MM.1S (cell line): ENCODE data around the gene MUC12.

ENCODE experiments used
- DNase-seq: peaks from one replicate; pipeline ENCODE4 v3.0.0-alpha.2; 2015
- H2AFZ ChIP-seq: fragments of 300-600 bp; sonication (generic); 2 replicates; pipeline ENCODE4 v1.6.0; 2016; ENCODE audit warnings: antibody characterized with exemption, low read length
- H3F3A ChIP-seq: fragments of 300-600 bp; sonication (generic); 2 replicates; pipeline ENCODE4 v1.6.1; 2016; ENCODE audit warnings: mild to moderate bottlenecking, antibody characterized with exemption, low read length, moderate library complexity, mixed read lengths; ENCODE audit not compliant: insufficient read depth
- H3K27ac ChIP-seq: fragments of 300-600 bp; sonication (generic); 2 replicates; pipeline ENCODE4 v1.5.1; 2016; ENCODE audit warnings: mild to moderate bottlenecking, low read length
- H3K27me3 ChIP-seq: fragments of 300-600 bp; sonication (generic); replicated peaks from 2 replicates; pipeline ENCODE4 v1.6.0; 2016; ENCODE audit warnings: low read length; ENCODE audit not compliant: insufficient read depth
- H3K36me3 ChIP-seq: fragments of 300-600 bp; sonication (generic); replicated peaks from 2 replicates; pipeline ENCODE4 v1.6.1; 2016; ENCODE audit warnings: mild to moderate bottlenecking, low read length, mixed read lengths; ENCODE audit not compliant: insufficient read depth
- H3K4me1 ChIP-seq: fragments of 300-600 bp; sonication (generic); 2 replicates; pipeline ENCODE4 v1.6.1; 2016; ENCODE audit warnings: low read length, mixed read lengths
- H3K4me2 ChIP-seq: fragments of 300-600 bp; sonication (generic); 2 replicates; pipeline ENCODE4 v1.6.0; 2016; ENCODE audit warnings: low read depth, low read length
- H3K4me3 ChIP-seq: fragments of 300-600 bp; sonication (generic); 2 replicates; pipeline ENCODE4 v1.5.1; 2016; ENCODE audit warnings: low read length, mixed read lengths
- H3K79me2 ChIP-seq: fragments of 300-600 bp; sonication (generic); 2 replicates; pipeline ENCODE4 v1.6.1; 2016; ENCODE audit warnings: mixed run types, low read length, mixed read lengths
- H3K9ac ChIP-seq: fragments of 300-600 bp; sonication (generic); 2 replicates; pipeline ENCODE4 v1.6.1; 2016; ENCODE audit warnings: low read length, mixed read lengths
- H3K9me2 ChIP-seq: fragments of 300-600 bp; sonication (generic); replicated peaks from 2 replicates; pipeline ENCODE4 v1.6.1; 2016; ENCODE audit warnings: mild to moderate bottlenecking, low read length, mixed read lengths; ENCODE audit not compliant: insufficient read depth
- H3K9me3 ChIP-seq: fragments of 300-600 bp; sonication (generic); replicated peaks from 2 replicates; pipeline ENCODE4 v1.6.1; 2016; ENCODE audit warnings: mild to moderate bottlenecking, low read length, mixed read lengths; ENCODE audit not compliant: insufficient read depth
- H4K20me1 ChIP-seq: fragments of 300-600 bp; sonication (generic); 2 replicates; pipeline ENCODE4 v1.6.1; 2016; ENCODE audit warnings: mild to moderate bottlenecking, low read length, moderate library complexity, mixed read lengths; ENCODE audit not compliant: insufficient read depth
- EZH2 ChIP-seq: fragments of 300-600 bp; sonication (generic); optimal IDR thresholded peaks from 2 replicates; pipeline ENCODE3; 2017; ENCODE audit warnings: low read depth, mild to moderate bottlenecking, antibody characterized with exemption, low read length, mixed read lengths
- EZH2phosphoT487 ChIP-seq: fragments of 300-600 bp; sonication (generic); IDR thresholded peaks from 2 replicates; pipeline ENCODE4 v1.6.1; 2018; ENCODE audit warnings: antibody characterized with exemption, low read length
- TF ChIP-seq, protein P1 (sequence below): fragments of 300-600 bp; sonication (generic); IDR thresholded peaks from 2 replicates; pipeline ENCODE4 v1.5.1; 2016; ENCODE audit warnings: antibody characterized with exemption, low read length, mixed read lengths

MUC12 gene

DNA sequence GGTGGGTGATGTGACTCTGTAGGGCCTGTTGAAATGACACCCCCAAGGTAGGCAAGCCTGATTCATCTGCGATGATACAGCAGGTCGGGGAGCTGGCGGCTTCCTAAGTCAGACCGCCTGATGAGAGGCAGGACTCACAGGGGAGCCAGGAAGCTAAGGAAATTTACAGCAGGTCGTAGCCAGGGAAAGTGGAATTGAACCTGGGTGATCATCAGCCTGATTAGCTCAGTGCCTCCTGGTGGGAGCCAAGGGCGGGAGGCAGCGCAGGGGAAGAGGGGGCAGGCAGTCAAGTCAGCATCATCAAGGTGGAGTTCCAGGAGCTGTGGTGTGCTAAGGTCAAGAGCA, 97.4 kb downstream of the MUC12 start:
- Histone ChIP-seq H3K27ac (no peak overlapping the region), H3K4me1 (no peaks in the 10 kb centered on the region), H3K9ac (no peak overlapping the region), H3K9me3 (no peaks in the 10 kb centered on the region), H4K20me1 (no peaks in the 10 kb centered on the region), H3K27me3 (peaks cover 95% of the 10 kb centered on the region), H3K36me3 (no peaks in the 10 kb centered on the region), H2AFZ (no peak overlapping the region), H3F3A (no peaks in the 10 kb centered on the region), H3K9me2 (no peaks in the 10 kb centered on the region), H3K4me2 (no peak overlapping the region), H3K79me2 (no peaks in the 10 kb centered on the region), H3K4me3 (no peak overlapping the region)
- TF ChIP-seq EZH2phosphoT487 (no peak), EZH2 (no peak)
- TF ChIP-seq, protein P1, sequence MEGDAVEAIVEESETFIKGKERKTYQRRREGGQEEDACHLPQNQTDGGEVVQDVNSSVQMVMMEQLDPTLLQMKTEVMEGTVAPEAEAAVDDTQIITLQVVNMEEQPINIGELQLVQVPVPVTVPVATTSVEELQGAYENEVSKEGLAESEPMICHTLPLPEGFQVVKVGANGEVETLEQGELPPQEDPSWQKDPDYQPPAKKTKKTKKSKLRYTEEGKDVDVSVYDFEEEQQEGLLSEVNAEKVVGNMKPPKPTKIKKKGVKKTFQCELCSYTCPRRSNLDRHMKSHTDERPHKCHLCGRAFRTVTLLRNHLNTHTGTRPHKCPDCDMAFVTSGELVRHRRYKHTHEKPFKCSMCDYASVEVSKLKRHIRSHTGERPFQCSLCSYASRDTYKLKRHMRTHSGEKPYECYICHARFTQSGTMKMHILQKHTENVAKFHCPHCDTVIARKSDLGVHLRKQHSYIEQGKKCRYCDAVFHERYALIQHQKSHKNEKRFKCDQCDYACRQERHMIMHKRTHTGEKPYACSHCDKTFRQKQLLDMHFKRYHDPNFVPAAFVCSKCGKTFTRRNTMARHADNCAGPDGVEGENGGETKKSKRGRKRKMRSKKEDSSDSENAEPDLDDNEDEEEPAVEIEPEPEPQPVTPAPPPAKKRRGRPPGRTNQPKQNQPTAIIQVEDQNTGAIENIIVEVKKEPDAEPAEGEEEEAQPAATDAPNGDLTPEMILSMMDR, result no peak
- no peak for DNase-seq

DNA sequence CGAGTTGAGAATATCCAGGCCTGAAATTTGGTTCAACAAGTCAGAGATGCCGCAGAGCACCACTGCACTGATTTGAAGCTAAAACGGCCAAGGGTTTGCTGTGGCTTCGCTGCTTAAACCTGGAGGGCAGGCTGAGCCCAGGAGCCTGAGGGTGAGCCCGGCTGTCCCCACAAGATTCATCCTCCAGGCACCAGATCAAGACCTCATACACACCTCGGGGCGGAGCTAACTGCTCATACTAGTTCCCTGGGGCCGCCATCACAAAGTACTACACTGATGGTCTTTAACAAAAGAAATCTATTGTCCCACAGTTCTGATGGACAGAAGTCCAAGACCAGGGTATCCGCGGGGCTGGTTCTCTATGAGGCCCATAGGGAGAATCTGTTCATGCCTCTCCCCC, 99.0 kb downstream of the MUC12 start:
- no peak overlapping the region for H3K9ac ChIP-seq
- H3K36me3 ChIP-seq, result no peaks in the 10 kb centered on the region
- no peaks in the 10 kb centered on the region for H3K9me3 ChIP-seq
- H3K4me2 ChIP-seq, result no peak overlapping the region
- H3K27ac ChIP-seq, result no peak overlapping the region
- H3K4me1 ChIP-seq, result no peaks in the 10 kb centered on the region
- no peaks in the 10 kb centered on the region for H4K20me1 ChIP-seq
- H3K4me3 ChIP-seq, result no peak overlapping the region
- peaks cover 92% of the 10 kb centered on the region for H3K27me3 ChIP-seq
- no peaks in the 10 kb centered on the region for H3K9me2 ChIP-seq
- TF ChIP-seq, protein P1, result no peak
- TF ChIP-seq EZH2, result no peak
- no peak for TF ChIP-seq EZH2phosphoT487
- no peaks in the 10 kb centered on the region for H3K79me2 ChIP-seq
- no peak overlapping the region for H2AFZ ChIP-seq
- no peak for DNase-seq
- no peaks in the 10 kb centered on the region for H3F3A ChIP-seq
